C4-2B (cell line): ENCODE measurements around the gene VPS13D.

Source experiments
- CTCF ChIP-seq: fragments of 450-650 bp; conservative IDR thresholded peaks from 2 replicates; pipeline ENCODE4 v1.5.1; 2017; ENCODE audit warnings: mild to moderate bottlenecking
- ZFX ChIP-seq: fragments of 450-650 bp; IDR thresholded peaks from 2 replicates; pipeline ENCODE4 v1.6.1; 2017

GRCh38 chr1:12220890-12221289, 8.9 kb upstream of the VPS13D start:
- TF ChIP-seq CTCF (no peak), ZFX (no peak)
